ENCODE data around the gene SARM1. TPM values are rescaled to one million over a fixed set of nuclear protein-coding genes. Genes with fewer than 3 reads are reported as not detected.

The SARM1 gene
- total and polyA plus RNA-seq, 2 of the 13 experiments (the other 11 are each of a cell fraction or from before 2014, with no cell fraction given): 0.73 to 0.86 TPM

- TF ChIP-seq ZHX2 (IDR thresholded peaks at IDR 0.05; ENCODE audit: low read depth): no peak
- TF ChIP-seq ZHX2 (CRISPR knock-in tag; IDR thresholded peaks at IDR 0.05; ENCODE audit: borderline replicate concordance): no peak
- no peak for TF ChIP-seq BCLAF1 (IDR thresholded peaks at IDR 0.05)
- peak; percentile 23; the same call in 1 of the 2 replicates for TF ChIP-seq TFDP1 (CRISPR knock-in tag; IDR thresholded peaks at IDR 0.05; ENCODE audit: borderline replicate concordance)
- no peak for TF ChIP-seq RFX3 (CRISPR knock-in tag; IDR thresholded peaks at IDR 0.05)
- TF ChIP-seq SOX13 (IDR thresholded peaks at IDR 0.05): no peak
- TF ChIP-seq SOX13 (CRISPR knock-in tag; conservative IDR thresholded peaks at IDR 0.05 in 1 of 2, IDR thresholded peaks at IDR 0.05 in 1 of 2): peak in 1 of 2 experiments; percentile 8; a peak in 2 of 4 replicates
- no peak for TF ChIP-seq RBM22 (optimal IDR thresholded peaks at IDR 0.05; ENCODE audit: low read length)
- TF ChIP-seq ZSCAN12 (CRISPR knock-in tag; IDR thresholded peaks at IDR 0.05): no peak; the same call in 1 of the 2 replicates
- TF ChIP-seq HNF1B (CRISPR knock-in tag; IDR thresholded peaks at IDR 0.05): no peak
- peak; percentile 82 for TF ChIP-seq ZNF230 (CRISPR knock-in tag; IDR thresholded peaks at IDR 0.05)
- TF ChIP-seq HNRNPLL (IDR thresholded peaks at IDR 0.05; ENCODE audit: low read depth, low read length, poor library complexity, severe bottlenecking): peak; percentile 87
- peak; percentile 58; the same call in 1 of the 2 replicates for TF ChIP-seq SP5 (CRISPR knock-in tag; IDR thresholded peaks at IDR 0.05; ENCODE audit: borderline replicate concordance, low read depth)
- no peak for TF ChIP-seq FOSL1 (CRISPR knock-in tag; IDR thresholded peaks at IDR 0.05; ENCODE audit: borderline replicate concordance)
- no peak for TF ChIP-seq MED8 (CRISPR knock-in tag; IDR thresholded peaks at IDR 0.05; ENCODE audit: insufficient replicate concordance)
- TF ChIP-seq KAT7 (CRISPR knock-in tag; IDR thresholded peaks at IDR 0.05; ENCODE audit: borderline replicate concordance): no peak
- TF ChIP-seq CENPT (CRISPR knock-in tag; IDR thresholded peaks at IDR 0.05; ENCODE audit: low read depth): peak; percentile 81; the same call in 1 of the 2 replicates
Observed at GRCh38 chr17:28405632-28406472, 34.4 kb downstream of the SARM1 start, which contains the start of gene SLC46A1 (continued).
